HUES48 (cell line): ENCODE data around the gene OSCP1.

ENCODE experiments used
- H3K27ac ChIP-seq: one replicate; pipeline ENCODE4 v1.7.0; 2013; ENCODE audit warnings: low read depth, low read length, inconsistent platforms
- H3K27me3 ChIP-seq: 2 replicates; pipeline ENCODE4 v1.6.1; 2013; ENCODE audit warnings: mild to moderate bottlenecking, low read length; ENCODE audit not compliant: control insufficient read depth, insufficient read depth
- H3K36me3 ChIP-seq: 2 replicates; pipeline ENCODE4 v1.6.1; 2013; ENCODE audit warnings: low read length; ENCODE audit not compliant: control insufficient read depth, insufficient read depth
- H3K4me1 ChIP-seq: 2 replicates; pipeline ENCODE4 v1.6.1; 2013; ENCODE audit warnings: mild to moderate bottlenecking, low read length; ENCODE audit not compliant: control insufficient read depth, insufficient read depth
- H3K4me3 ChIP-seq: 2 replicates; pipeline ENCODE4 v1.5.1; 2013; ENCODE audit warnings: mild to moderate bottlenecking, low read depth, low read length
- H3K9ac ChIP-seq: 2 replicates; pipeline ENCODE4 v1.6.1; 2013; ENCODE audit warnings: mild to moderate bottlenecking, low read depth, low read length, moderate library complexity
- H3K9me3 ChIP-seq: 2 replicates; pipeline ENCODE4 v1.6.1; 2013; ENCODE audit warnings: low read length; ENCODE audit not compliant: control insufficient read depth, insufficient read depth

The OSCP1 gene

DNA sequence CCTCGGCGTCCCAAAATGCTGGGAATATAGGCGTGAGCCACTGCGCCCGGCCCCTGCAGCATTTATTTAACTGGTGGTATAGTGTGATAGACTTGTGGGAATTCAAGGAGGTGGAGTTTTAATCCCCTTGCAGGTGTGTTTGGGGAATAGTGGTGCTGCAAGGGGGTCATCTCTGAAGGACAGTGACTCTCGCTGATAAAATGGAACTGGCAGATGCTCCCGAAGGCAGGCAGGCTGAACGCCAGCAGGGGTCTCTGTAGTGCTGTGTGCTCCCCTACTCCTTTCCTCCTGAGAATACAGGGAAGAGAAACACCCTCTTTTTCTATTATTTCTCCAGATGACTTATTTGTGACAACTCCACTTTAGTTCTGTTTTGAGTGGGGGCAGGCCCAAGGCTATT, 4.0 kb downstream of the OSCP1 start:
- Histone ChIP-seq H3K9me3 (no peaks in the 10 kb centered on the region), H3K4me3 (no peak overlapping the region), H3K27me3 (no peaks in the 10 kb centered on the region), H3K27ac (no peak overlapping the region), H3K9ac (no peak overlapping the region), H3K4me1 (peaks cover 6% of the 10 kb centered on the region), H3K36me3 (no peaks in the 10 kb centered on the region)

GRCh38 chr1:36443297-36443696, 7.0 kb downstream of the OSCP1 start:
- H3K4me3 ChIP-seq, result no peak overlapping the region
- no peaks in the 10 kb centered on the region for H3K27me3 ChIP-seq
- no peaks in the 10 kb centered on the region for H3K36me3 ChIP-seq
- no peak overlapping the region for H3K27ac ChIP-seq
- H3K9me3 ChIP-seq, result no peaks in the 10 kb centered on the region
- H3K4me1 ChIP-seq, result peaks cover 9% of the 10 kb centered on the region
- no peak overlapping the region for H3K9ac ChIP-seq

GRCh38 chr1:36442337-36442736, 7.9 kb downstream of the OSCP1 start:
- no peaks in the 10 kb centered on the region for H3K36me3 ChIP-seq
- H3K9me3 ChIP-seq, result no peaks in the 10 kb centered on the region

GRCh38 chr1:36440646-36441045, 9.6 kb downstream of the OSCP1 start:
- Histone ChIP-seq H3K4me1 (peaks cover 6% of the 10 kb centered on the region), H3K27ac (no peak overlapping the region), H3K9me3 (no peaks in the 10 kb centered on the region), H3K4me3 (no peak overlapping the region), H3K27me3 (no peaks in the 10 kb centered on the region), H3K36me3 (no peaks in the 10 kb centered on the region), H3K9ac (no peak overlapping the region)

More at GRCh38 chr1:36442337-36442736, 7.9 kb downstream of the OSCP1 start:
- no peaks in the 10 kb centered on the region for H3K27me3 ChIP-seq
- no peak overlapping the region for H3K27ac ChIP-seq
- H3K4me1 ChIP-seq, result peaks cover 9% of the 10 kb centered on the region
- no peak overlapping the region for H3K9ac ChIP-seq
- no peak overlapping the region for H3K4me3 ChIP-seq

DNA sequence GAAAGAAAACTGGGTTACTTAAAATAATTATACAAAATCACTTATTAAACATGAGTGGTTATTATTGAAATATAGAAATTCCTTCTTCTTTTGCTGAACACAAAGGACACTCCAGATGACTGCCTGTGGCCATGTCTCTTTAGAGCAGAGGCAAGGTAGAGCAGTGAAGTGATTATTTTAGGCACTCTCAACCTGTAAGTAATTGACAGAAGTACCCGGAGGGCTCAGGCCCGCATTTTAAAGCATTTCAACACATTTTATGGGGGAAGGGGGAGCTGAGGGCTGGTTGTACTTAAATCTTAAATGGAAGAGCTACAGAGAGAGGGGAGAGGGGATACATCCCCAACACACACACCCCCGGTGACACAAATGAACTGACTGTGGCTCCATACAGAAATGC, 10.2 kb downstream of the OSCP1 start:
- H3K9me3 ChIP-seq, result no peaks in the 10 kb centered on the region
- no peak overlapping the region for H3K4me3 ChIP-seq
- no peak overlapping the region for H3K9ac ChIP-seq
- H3K27me3 ChIP-seq, result no peaks in the 10 kb centered on the region
- H3K36me3 ChIP-seq, result no peaks in the 10 kb centered on the region
- no peak overlapping the region for H3K27ac ChIP-seq
- H3K4me1 ChIP-seq, result peaks cover 6% of the 10 kb centered on the region

GRCh38 chr1:36438715-36439114, 11.5 kb downstream of the OSCP1 start:
- H3K4me1 ChIP-seq, result peaks cover 3% of the 10 kb centered on the region; the same call in 1 of the 2 replicates
- H3K9me3 ChIP-seq, result no peaks in the 10 kb centered on the region
- no peak overlapping the region for H3K4me3 ChIP-seq
- H3K36me3 ChIP-seq, result no peaks in the 10 kb centered on the region
- H3K27me3 ChIP-seq, result no peaks in the 10 kb centered on the region
- no peak overlapping the region for H3K9ac ChIP-seq
- H3K27ac ChIP-seq, result no peak overlapping the region

DNA sequence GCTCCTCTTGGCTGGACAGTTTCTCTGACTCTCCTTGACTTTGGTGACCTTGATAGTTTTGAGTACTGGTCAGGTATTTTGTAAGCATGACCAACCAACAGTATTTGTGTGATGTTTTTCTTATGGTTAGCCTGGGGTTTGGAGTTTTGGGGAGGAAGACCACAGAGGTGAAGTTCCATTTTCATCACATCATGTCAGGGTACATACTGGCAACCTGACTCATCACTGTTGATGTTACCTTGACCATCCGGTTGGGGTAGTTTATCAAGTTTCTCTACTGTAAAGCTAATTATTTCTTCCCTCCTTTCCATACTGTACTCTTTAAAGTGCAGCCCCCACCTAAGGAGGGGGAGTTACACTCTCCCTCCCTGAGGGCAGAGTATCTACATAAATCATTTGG, 13.4 kb downstream of the OSCP1 start:
- Histone ChIP-seq H3K27me3 (no peaks in the 10 kb centered on the region), H3K9me3 (no peaks in the 10 kb centered on the region), H3K4me3 (no peak overlapping the region), H3K27ac (no peak overlapping the region), H3K36me3 (no peaks in the 10 kb centered on the region), H3K4me1 (peaks cover 3% of the 10 kb centered on the region; the same call in 1 of the 2 replicates), H3K9ac (no peak overlapping the region)

DNA sequence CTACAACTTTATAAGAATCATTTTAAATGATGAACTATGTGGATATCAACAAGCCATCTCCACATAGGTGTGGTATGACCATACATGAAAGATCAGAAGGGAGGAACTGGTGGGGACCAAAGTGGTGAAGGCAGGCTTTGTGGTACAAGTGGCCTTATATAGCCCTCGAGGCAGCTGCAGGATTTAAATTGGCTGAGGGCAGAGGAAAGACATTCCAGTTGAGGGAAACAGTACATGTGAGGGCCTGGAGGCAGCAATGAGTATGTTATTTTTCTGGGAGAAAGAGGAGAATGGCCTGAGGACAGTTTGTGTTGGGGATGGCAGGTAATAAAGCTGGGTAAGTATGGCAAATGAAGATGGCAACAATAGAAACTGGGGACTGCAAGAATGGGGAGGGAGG, 17.1 kb downstream of the OSCP1 start:
- no peak overlapping the region for H3K4me3 ChIP-seq
- H3K27ac ChIP-seq, result no peak overlapping the region
- H3K9ac ChIP-seq, result no peak overlapping the region
- no peaks in the 10 kb centered on the region for H3K4me1 ChIP-seq
- H3K9me3 ChIP-seq, result no peaks in the 10 kb centered on the region
- H3K27me3 ChIP-seq, result no peaks in the 10 kb centered on the region
- H3K36me3 ChIP-seq, result no peaks in the 10 kb centered on the region

- Histone ChIP-seq H3K4me1 (no peaks in the 10 kb centered on the region), H3K36me3 (no peaks in the 10 kb centered on the region), H3K9me3 (no peaks in the 10 kb centered on the region), H3K9ac (no peak overlapping the region), H3K27me3 (no peaks in the 10 kb centered on the region), H3K27ac (no peak overlapping the region), H3K4me3 (no peak overlapping the region)
Measured at GRCh38 chr1:36432616-36433015, 17.6 kb downstream of the OSCP1 start.

DNA sequence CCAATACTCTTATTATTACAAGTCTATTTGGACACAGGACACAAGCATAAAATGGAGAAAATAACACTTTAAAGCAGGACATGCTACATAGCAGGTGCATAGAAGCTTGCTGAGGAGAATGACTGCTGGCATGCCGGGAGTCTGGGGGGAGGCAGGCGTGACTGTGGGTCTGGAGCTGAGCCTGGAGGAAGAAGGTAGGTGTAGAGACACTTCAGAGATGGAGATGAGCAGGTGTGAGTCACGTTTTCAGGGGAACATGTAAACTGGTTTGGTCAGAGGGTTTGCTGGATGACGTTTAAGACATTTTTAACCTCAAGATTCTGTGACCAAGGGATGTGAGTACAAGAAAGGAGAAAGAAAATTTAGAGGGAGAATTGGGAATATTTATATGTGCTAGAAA, 24.5 kb downstream of the OSCP1 start:
- no peaks in the 10 kb centered on the region for H3K36me3 ChIP-seq
- no peaks in the 10 kb centered on the region for H3K4me1 ChIP-seq
- no peaks in the 10 kb centered on the region for H3K27me3 ChIP-seq
- no peak overlapping the region for H3K9ac ChIP-seq
- H3K27ac ChIP-seq, result no peak overlapping the region
- no peaks in the 10 kb centered on the region for H3K9me3 ChIP-seq
- no peak overlapping the region for H3K4me3 ChIP-seq

DNA sequence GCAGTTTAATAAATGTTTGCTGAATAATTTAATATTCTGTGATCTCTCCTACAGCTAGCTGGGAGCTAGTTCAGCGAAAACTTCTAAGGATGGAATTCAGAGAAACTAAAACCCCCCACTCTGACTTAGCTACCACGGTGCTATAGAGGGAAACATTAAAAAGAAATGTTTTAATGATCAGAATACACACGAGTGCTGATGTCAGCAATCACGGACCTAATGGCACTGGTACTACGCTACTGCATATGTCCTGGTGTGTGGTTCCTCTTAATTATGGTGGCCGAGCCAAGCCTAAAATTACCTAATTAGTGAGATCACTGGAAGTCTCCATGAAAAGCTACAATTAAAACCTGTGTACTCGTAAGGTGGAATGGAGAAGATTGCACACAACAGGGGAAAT, 28.6 kb downstream of the OSCP1 start:
- Histone ChIP-seq H3K36me3 (no peaks in the 10 kb centered on the region), H3K4me3 (no peak overlapping the region), H3K4me1 (no peaks in the 10 kb centered on the region), H3K9me3 (no peaks in the 10 kb centered on the region), H3K9ac (no peak overlapping the region), H3K27ac (no peak overlapping the region), H3K27me3 (no peaks in the 10 kb centered on the region)

DNA sequence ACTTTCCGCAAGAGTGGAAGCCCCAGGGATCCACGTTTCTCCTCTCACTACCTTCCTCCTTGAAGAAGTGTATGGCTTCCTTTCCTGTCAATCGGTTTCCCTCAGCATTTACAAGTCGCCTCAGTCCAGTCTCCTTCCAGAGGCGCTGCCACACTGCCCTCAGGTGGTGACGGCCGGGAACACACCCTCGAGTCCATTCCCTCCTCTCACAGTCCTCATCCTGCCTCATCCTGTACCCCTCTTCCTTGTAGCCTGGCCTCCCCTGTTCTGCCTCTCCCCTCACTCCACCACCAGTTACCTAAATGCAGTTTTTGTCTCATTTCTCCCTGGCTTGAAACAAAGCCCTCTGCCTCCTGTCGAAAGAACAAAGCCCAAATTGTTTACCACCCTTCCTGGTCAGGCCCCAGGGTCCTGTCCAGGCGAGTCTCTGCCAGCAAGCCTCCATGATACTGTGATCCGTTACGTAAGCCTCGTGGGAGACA, 29.4 kb downstream of the OSCP1 start:
- H3K9me3 ChIP-seq, result no peaks in the 10 kb centered on the region
- no peaks in the 10 kb centered on the region for H3K27me3 ChIP-seq
- no peak overlapping the region for H3K9ac ChIP-seq
- no peaks in the 10 kb centered on the region for H3K36me3 ChIP-seq
- no peak overlapping the region for H3K4me3 ChIP-seq
- H3K4me1 ChIP-seq, result no peaks in the 10 kb centered on the region
- H3K27ac ChIP-seq, result no peak overlapping the region
